NCI-H526 (cell line): ENCODE measurements around the gene DUOX2.
"Not testable (repeated sequence)": the region's sequence is repeated elsewhere in the genome, so short reads cannot be mapped to it uniquely, and the experiment has no call there.

ENCODE experiments used
- DNase-seq, 2 experiments: peaks; one replicate each; lab custom pipeline; 2025; lab: John Stamatoyannopoulos, UW

DUOX2 gene

DNA sequence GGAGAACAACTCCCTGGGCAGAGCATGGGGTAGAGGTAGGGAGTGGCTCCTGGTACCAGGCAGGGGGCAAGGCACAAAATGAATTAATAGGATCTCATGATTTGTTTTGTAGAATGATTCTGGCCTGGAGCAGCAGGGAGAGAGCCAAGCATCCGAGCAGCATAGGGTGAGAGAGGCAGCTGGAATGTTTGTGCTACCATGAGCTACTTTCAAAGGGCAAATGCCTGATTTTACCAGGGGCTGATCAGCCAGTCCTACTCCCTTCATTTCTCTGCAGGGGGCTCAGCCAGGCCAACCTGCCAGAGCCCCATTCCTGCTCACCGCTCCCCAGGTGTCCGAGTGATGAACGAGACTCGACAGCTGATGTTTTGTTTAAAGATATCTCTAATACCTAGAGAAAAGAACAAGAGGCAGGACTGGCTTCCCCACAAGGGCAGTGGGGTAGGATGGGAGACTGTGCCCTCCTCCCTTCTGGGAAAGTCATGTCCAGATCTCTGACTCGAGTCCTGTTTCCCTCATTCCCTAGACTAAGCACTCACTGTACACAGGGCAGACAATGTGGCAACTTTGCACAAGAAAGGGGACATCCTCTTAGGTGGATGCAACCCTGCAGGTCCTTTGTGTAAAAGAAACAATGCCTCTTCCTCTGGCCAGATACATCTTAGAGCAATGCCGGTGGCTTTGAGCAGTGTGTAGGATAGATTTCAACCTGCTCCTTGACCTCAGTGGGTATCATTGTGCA lies 12.9 kb downstream of the DUOX2 start:
- no peak for DNase-seq

DNA sequence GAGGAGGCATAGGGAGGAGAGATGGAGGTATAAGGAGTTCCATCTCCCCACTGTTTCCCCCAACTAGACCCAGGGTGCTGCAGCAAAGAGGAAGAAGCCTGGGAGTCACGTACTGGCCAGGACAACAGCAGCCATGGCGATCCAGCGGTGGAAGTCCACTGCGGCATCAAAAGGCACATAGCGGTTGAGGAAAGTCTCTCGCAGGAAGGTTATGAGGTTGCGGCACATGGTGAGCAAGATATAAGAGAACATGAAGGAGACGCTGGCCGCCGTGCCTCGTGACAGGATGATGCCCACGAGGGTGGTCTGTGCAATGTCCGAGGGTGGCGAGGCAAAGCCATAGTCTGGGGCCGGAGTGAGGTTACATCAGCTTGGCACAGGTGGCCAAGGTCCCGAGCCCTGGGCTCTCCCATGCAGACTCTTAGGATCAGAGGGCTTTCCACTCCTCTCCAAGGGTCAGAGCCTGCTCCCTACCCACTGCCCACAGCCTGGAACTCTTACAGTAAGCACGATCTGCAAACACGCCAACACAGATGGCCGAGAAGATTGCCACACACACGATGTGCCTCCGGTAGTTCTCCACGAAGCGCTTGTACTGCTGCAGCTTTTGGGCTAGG lies 14.3 kb downstream of the DUOX2 start:
- DNase-seq = no peak

DNA sequence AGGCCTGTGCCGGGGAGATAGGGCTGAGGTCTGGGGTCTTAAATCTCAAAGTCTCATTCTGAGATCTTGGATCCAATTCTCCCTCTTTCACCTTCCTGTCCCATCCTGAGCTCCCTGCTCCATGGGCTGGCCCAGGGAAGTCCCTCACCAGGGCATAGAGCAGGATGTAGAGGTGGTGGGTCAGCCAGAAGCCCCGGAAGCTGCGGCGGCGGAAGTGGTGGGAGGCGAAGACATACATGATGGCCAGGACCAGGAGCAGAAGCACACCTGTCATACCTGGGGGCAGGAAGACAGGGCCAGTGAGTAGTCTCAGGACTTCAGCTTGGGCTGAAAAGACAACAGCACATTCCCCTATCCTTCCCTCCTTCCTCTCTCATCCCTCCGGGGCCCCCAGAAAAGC lies 16.5 kb downstream of the DUOX2 start:
- DNase-seq = no peak

DNA sequence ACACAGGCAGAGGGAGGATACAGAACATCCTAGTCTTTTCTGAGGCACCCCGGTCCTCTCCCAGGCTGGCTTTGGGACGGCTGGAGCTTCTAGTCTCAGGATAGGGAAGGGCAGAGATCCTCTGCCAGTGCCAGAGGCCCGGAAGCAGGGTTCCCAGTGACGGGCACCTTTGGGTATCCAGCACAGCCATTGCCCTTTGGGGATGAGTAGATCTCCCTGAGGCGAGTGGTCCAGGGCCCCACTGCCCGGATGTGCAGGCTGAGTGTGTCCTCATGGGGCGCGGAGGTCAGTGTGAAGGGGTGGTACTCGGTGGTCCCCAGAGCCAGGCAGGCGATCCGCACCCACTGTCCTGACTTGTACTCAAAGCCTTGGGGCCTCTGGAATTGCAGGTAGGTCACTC lies 18.3 kb downstream of the DUOX2 start:
- DNase-seq = no peak

DNA sequence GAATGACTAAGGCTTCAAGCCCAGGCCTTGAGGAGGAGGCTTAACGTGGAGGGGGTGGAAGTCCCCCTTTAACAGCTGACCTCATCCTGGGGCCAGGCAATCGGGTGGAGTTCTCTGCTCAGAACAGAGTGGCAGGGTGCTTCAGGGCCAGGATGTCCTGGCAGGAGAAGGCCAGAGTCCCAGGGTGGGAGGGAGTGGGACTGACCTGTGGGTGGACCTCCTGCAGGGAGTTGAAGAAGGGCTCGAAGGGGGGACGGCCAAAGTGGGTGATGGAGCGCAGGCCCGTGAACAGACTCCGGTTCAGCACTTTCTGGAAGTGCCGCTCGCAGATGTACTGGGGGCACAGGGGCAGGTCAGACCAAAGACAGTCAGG lies 19.6 kb downstream of the DUOX2 start:
- DNase-seq = no peak

DNA sequence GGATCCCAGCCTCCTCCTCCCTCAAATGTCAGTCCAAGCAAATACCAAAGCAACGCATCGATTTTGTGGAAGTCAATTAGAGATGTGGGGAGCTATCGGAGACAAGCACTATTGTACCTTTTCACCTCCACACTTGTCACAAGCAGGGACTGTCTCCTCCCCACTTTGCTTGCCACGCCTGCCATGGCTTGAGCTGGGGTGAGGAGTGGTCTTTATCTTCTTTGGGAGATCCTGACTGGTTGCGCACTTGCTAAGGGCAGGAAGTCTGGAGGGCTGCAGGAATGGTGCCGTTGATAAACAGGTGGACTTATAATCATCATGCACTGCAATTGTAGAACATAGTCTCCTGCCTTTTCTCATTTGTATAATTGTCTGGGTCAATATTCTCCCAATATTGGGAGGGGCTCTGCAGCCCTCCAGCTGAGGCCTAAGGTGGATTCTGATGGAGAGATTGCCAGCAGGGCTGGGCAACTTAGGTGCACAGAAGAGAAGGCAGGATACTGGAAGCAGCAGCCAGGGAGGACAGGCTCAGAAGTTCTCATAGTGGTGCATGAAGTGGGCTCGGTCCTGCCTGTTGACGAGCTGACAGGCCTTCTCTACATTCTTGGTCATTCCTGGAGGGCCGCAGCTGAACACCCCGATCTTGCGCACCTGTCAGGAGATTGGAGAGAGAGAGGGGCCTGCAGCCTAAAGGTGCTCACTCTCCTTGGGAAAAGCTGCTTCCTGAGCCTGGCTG lies 20.2 kb downstream of the DUOX2 start:
- DNase-seq = no peak

DNA sequence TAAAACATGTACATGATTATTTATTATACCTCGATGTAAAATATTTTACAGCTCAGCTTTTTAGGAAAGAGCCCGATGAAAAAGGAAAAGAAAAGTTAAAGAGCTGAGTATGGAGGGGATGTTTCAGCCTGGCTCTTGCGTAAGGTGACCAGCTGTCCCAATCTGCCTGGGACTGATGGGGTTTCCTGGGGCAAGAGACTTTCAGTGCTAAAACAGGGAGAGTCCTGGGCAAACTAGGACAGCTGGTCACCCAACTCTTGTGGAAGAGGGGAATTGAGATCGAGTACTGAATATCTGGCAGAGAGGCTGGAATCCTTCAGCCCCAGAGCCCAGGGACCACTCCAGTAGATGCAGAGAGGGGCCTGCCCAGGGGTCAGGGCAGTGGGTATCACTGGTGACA lies 21.0 kb downstream of the DUOX2 start:
- DNase-seq = no peak

DNA sequence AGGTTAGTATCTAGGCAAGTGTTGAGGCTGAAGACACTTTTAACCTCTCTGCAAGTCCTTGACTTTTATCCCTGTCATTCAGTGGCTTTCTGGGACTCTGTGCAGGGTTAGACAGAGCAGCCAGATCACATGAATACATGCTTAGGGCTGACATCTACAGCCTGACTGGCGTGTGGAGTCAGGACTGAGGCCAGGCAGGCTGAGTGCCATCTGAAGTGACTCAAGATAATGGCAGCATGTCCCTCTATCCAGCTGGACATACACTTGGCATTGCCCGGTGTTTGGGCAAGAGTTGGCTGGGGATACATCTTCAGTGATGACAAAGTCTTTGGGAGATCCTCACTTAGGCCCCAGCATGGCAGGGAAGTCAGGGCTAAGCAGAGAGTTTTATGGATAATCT lies 22.4 kb downstream of the DUOX2 start:
- no peak for DNase-seq

DNA sequence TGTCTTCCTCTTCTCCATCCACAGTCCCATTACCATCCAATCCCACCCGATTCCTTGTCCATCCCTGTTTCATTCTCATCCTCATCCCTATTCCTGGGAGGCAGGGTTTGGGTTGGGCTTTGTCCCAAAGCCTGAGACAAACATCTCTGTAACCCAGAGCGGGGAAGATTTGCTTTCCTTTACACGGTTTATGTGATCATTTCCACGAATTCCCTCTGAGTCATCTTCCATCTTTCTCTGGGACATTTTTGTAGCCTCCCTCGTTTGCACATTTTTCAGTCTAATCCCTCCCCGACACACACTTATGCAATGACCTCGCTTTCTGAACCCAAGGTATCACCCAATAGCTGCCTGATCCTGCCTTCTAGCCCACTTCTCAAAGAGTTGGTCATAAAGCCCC lies 22.8 kb downstream of the DUOX2 start:
- no peak for DNase-seq

DNA sequence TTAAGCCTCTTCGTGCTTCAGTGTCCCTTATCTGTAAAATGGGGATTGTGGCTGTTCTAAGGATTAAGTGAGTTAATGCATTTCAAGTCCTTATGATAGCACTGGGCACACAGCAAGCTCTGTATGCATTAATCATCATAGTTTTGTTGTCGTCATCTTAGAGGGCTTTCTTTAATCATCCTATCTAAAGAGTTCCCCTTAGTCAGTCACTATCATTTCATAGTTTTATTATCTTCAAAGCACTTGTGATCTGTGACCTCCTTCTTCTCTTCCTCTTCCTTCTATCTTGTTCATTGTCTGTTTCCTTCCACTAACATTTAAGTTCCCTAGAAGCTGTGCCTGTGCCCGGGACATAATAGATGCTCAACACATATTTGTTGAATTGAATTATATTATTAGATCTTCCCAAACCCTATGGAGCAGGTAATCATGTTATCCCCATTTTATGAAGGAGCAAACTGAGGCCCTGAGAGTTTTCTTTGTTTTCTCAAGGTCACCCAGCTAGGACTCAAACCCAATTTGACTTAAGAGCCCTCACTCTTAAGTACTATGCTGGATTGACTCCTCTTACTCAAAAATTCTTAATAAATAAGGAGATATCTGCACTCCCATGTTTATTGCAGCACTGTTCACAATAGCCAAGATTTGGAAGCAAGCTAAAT lies 24.1 kb downstream of the DUOX2 start:
- no peak for DNase-seq

DNA sequence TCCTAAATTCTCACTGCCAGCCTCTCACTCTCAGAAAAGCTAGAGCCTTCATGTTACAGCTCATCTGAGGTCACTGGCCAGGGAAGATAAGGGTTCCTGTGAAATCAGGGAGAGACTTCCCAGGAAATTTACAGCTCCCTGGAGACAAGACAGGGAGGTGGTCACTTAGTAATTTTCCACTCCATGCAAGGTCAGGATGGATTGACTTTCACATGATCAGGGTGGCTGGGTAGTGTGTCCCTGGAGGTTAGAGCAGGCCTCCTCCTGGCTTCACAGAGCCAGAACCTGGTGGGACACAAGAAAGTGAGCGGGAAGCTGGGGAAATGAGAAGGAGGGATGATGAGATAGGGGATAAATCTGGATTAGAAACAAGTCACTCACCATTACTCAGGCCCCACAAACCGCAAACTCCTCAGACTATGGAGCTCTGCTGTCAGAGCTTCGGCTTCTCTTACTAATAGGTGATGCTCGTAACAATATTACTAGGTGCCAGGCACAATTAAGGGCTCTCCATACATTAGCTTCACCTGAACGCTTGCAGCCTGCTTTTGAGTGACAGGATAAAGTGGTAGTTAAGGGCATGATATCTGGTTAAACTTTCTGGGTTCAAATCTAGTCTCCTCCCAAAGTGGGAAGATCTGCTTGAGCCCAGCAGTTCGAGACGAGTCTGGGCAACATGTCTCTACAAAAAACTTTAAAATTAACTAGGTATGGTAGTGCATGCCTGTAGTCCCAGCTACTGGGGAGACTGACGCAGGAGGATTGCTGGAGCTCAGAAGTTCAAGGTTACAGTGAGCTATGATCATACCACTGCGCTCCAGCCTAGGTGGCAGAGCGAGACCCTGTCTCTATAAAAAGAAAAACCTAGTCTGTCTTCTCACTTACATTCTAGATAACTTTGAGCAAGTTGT lies 24.9 kb downstream of the DUOX2 start:
- DNase-seq = no peak

DNA sequence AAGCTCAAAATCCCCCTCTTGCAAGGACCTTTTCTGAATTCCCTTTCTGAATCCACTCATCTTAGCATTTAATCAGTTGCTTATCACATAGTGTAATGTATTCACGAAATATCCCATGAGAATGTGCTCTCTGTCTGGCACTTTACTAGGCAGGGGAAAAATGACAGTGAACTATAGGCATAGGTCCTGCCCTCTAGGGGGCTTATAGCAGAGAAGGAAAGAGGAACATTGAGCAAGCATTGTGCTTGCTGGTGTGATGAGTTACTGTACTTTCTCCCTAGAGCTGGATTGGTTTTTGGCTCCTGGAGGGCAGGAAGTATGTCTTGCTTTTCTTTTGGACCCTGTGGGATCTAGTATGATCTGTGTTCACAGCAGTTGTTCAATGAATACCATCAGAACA lies 26.5 kb downstream of the DUOX2 start:
- no peak for DNase-seq

DNA sequence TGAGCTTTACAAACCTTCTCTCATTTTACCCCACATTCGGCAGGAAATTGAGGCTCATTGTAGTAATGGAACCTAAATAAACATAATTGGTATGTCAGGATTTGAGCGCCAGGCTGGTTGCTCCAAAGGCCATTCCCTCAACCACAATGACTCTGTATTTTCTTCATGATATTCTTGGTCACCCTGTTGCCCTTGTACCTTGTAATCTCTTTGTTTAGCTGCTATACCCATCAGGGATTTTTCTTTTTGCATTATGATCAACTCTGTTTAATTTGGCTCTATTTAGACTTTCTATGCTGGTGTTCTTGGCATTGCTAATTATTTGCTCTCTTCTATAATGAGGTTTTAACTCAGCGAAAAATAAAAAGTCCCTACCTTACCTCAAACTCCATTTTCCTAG lies 29.8 kb downstream of the DUOX2 start:
- no peak for DNase-seq

DNA sequence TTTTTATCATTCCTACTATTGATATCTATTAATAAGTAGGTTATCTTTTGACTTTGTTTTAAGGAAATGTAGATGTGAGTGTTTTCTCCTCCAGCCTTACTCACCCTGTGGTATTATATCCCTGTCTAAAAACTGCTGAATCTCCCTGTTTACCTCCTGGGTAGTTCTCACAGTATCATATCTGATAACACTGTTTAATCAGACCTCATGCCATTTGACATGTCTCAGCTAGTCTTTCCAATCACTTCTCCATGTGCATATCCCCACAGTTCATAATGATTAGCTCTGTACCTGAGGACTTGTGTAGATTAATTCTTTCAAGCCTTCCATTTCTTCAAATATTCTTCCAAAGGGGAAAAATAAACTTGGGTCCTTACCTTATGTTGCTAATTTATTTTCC lies 30.7 kb downstream of the DUOX2 start:
- no peak for DNase-seq

DNA sequence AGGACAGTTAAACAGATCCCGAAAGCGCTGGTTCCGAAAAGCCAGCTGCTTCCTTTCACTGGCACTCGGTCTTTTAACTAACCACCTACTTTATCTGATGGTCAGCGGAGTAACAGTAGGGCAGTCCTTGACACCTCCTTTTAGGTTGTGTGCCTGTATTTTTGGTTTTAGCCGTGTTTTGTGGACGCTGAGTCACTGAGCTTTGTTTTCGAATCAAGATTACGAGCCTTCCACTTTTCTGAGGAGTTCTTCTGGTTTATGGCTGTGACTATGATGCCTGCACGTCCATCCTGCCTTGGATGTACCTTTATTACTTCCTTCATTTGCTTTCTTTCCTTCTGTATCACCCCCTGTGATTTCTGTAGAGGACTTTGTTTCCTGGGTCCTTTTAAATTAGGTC lies 31.6 kb downstream of the DUOX2 start:
- DNase-seq = not testable (repeated sequence)

DNA sequence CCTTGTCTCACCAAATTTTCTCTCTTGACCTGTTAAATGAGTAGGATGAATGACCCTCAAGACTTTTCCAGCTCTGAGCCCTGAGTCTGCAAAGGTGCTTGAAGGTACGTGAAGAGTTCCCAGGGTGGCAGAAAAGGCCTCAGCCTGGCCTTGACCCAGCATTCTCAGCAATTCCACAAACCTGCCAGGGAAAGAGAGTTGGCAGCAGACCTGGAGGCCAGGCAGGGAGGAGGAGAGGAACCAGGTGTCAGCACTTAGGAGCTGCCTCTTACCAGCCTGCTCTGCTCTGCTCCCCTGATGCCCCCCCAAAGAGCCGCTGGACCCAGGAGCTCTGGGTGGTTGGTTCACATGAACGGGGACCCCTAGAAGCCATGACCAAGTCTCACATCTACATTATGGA lies 33.4 kb downstream of the DUOX2 start:
- not testable (repeated sequence) for DNase-seq

DNA sequence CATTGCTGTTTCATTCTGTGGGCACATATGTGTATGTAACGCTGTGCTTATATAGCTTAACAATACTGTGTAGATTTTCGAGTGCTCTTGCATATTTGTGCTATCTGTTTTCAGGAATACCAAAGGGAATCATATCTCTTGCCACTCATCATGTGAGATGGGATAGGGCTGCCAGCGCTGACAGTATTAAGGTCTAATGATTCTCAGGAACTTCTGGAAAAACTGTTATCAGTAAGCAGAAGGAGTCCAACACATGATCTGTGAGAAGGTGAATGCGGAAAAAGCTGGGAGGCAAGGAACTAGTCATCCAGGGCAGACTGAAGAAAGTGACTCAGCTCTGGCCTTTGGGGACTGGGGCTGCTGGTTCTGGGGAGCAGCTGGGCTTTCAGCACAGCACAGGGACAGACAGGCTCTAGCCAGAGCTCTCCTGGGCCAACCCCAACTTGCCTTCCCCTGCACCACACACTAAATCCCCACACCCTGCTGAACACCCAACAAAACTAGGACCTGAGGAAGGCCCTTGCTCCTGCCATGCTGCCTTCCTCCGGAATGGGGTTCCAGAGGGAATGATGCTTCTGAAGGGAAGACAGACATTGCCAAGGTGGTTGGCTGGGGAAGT lies 34.2 kb downstream of the DUOX2 start:
- DNase-seq = not testable (repeated sequence)

DNA sequence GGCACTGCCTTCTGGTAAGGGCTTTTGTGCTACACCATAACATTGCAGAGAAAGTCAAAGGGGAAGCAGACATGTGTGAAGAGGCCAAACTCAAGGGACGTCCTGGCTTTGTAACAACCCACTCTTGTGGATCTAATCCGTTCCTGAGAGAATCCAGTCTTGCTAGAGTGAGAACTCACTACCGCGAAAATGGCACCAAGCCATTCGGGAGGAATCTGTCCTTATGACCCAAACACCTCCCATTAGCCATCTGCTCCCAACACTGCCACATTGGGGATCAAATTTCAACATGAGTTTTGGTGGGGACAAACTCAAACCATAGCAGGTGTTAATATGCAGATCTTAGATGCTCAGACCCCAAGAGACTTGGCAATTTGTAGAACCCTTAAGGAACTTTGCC lies 34.8 kb downstream of the DUOX2 start:
- not testable (repeated sequence) for DNase-seq

DNA sequence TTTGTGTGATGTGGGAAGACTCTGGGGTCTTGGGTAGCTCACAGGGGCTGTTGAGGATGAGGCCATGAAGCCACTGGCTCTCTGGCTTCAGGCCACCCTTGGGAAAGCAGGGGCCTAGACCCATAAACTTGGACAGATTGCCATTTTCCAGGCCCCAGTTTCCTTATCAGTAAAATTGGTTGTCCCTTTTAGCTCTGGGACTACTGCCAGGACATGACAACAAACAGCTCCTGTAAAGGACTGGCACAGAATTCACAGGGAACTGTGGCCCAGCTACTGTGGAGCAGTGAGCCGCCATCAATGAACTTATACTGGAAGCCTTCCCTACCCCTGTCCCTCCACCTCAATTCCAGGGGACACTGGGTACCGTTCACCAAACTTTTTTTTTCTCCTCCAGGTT lies 36.6 kb downstream of the DUOX2 start:
- DNase-seq = not testable (repeated sequence)

DNA sequence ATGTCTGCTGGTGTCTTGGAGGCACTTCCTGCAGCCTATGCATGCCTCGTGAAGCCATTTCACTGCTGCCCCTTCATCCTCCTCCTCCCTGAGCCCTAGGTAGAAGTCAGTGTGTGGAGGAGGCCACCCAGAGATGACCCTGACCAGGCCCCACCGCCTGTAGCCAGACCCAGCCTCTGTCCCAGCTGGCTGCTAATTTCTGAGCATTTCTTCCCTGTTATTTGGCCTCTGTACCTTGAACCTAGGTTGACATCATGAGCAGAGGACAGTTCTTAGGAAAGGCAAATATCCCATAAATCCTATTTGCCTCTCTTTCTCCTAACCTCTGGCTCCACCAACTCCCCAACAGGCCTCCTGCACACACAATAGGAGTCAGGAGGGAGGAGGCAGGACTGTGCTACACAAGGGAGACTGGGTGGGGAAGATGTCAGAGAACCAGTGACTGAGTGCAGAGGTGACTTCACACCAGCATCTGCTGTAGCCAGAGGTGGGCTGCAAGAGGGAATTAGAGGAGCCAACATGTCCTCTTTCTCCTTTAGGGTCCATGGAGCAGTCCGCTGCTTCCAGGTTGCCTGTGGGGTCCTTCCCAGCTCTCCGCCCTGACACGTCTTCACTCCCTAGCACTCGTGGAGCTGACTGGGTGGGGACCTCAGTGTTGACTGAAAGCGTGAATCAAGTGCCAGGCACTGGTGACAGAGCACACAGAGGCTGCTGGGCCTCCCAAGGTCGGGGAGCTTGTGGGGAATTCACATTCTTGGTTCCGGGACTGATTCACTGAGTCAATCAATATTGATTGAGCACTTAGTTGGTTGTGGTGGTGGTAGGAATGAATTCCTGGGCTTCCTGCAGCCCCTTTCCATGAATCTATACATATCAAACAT lies 38.3 kb downstream of the DUOX2 start:
- not testable (repeated sequence) for DNase-seq
